LHCN-M2 (cell line): ENCODE data around the gene TRMT13. TPM values are rescaled to one million over a fixed set of nuclear protein-coding genes. Genes with fewer than 3 reads are reported as not detected.
"Not testable (repeated sequence)": the region's sequence is repeated elsewhere in the genome, so short reads cannot be mapped to it uniquely, and the experiment has no call there.

Source experiments
- DNase-seq: peaks from one replicate; pipeline ENCODE4 v3.0.0-alpha.2; 2012; ENCODE audit warnings: low read depth
- total RNA-seq: library from RNA; depleted of rRNA; stranded (reverse); fragments of >200 nt; gene quantifications from 2 replicates; pipeline ENCODE4 v1.2.3, GENCODE V29; 2014; rRNA removed

The TRMT13 gene
- total RNA-seq, 1 experiment from 2014 or later, result 20.4 TPM

- peak; percentile 80 for DNase-seq
Measured at GRCh38 chr1:100164216-100164615, 31.3 kb downstream of the TRMT13 start.

GRCh38 chr1:100164702-100165101 is 31.7 kb downstream of the TRMT13 start:
- no peak for DNase-seq

GRCh38 chr1:100168051-100168450 is 35.1 kb downstream of the TRMT13 start:
- no peak for DNase-seq

GRCh38 chr1:100177295-100178041 is 44.5 kb downstream of the TRMT13 start:
- DNase-seq, result no peak

GRCh38 chr1:100178091-100178490 is 45.1 kb downstream of the TRMT13 start, which contains the start of gene LRRC39:
LRRC39 (minus strand) TSS chr1:100178256; CDS start chr1:100168516, 9,740 bp downstream.
- DNase-seq, result no peak

- no peak for DNase-seq
Measured at GRCh38 chr1:100183370-100183769, 50.4 kb downstream of the TRMT13 start.

- DNase-seq, result no peak
Measured at GRCh38 chr1:100184536-100184935, 51.6 kb downstream of the TRMT13 start.

- peak; percentile 61 for DNase-seq
Measured at GRCh38 chr1:100187912-100188311, 54.9 kb downstream of the TRMT13 start.

DNA sequence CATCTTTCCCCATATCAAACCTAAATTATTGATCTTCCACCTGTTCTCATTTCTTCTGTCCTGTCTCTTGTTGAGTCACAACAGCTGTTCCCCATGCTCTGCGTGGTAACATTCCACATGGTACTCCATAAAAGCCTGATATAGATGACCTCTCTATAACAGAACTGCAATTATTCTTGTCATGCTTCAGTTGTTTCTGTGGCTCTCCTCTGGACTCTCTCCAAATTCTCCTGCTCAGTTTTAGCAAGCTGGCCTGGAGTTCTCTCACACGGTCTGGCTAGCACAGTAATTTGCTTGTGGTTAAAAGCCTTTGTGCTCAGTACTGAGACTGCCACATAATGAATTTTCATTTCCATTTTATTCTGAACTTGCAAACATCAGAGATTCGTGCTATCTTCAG is 55.7 kb downstream of the TRMT13 start:
- peak; percentile 97 for DNase-seq

GRCh38 chr1:100198596-100198995 is 65.6 kb downstream of the TRMT13 start:
- DNase-seq, result no peak

GRCh38 chr1:100200060-100200459 is 67.1 kb downstream of the TRMT13 start:
- DNase-seq, result not testable (repeated sequence)

Other genes with a start within 250 kb of the TRMT13 start
- gene SLC35A3, start 163.2 kb upstream of the TRMT13 start, total RNA-seq, result 32.0 and 33.2 TPM in 2 replicates
- 8.5 and 8.8 TPM in 2 replicates for gene SASS6, start 233 bp upstream of the TRMT13 start, total RNA-seq
- gene LRRC39, start 45.1 kb downstream of the TRMT13 start, total RNA-seq, result 0.19 and 0.34 TPM in 2 replicates
- gene DBT, start 116.7 kb downstream of the TRMT13 start, total RNA-seq, result 3.4 and 3.7 TPM in 2 replicates
- gene RTCA, start 133.1 kb downstream of the TRMT13 start, total RNA-seq, result 41.2 and 45.6 TPM in 2 replicates
- gene CDC14A, start 219.3 kb downstream of the TRMT13 start, total RNA-seq, result 5.8 and 6.7 TPM in 2 replicates